ENCODE measurements around the gene ATXN7L1. TPM values are rescaled to one million over a fixed set of nuclear protein-coding genes. Genes with fewer than 3 reads are reported as not detected.

ATXN7L1 gene
- polyA plus RNA-seq, 4 donors, result 8.4 to 13.7 (median 11.8) TPM

GRCh38 chr7:105655500-105656380 is 220.7 kb downstream of the ATXN7L1 start:
- DNase-seq (ENCODE audit: low read depth in 4 of 4, low spot score in 2 of 4), result no peak

DNA sequence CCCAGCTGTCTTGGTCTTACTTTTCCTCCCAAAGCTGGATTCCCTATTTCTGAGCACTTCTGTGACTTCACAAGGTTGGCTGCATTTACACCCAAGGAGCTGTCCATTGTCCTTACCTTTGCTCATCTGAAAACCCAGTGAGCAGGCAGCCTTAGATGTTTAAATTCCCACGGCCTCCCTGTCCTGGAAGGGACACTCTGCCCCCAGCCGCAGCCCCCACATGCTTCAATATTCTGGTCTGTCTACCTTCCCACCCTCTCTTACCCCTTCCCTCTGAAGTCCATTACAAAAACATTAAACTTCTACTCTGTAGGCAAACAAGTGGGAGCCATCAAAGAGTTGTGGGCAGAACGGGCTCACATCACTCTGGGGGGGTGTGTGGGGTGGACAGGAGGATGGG is 221.3 kb downstream of the ATXN7L1 start:
- peak in 1 of 4 donors; percentile 66 for DNase-seq (ENCODE audit: low read depth in 4 of 4, low spot score in 2 of 4)

- no peak for DNase-seq (ENCODE audit: low read depth in 4 of 4, low spot score in 2 of 4)
These were observed 222.2 kb downstream of the ATXN7L1 start for GRCh38 chr7:105654095-105654686.

DNA sequence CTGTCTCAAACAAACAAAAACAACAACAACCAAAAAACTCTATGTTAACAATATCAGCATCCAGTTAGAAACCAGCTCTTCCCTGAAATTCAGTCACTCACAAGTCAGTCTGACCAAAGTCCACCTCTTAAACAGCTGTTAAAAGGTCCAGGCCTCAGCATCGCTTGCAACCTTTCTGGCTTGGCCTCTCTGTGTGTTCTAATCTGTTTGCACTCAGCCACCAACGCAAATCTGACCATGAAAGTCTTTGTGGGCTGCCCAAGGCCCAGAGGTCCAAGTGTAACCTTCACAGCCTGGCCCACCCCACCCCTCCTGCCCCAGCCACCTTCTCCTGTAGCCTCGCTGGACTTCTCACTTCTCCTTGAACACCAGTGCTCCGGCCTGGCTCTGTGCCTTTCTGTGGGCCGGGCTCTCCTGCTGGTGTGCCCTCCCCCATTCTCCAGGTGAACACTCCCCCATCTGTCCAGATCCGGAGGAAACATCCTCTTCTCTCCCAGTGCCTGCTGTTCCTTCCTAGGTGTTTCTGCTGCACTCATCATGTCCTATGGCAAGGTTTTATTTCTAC is 222.9 kb downstream of the ATXN7L1 start:
- DNase-seq (ENCODE audit: low read depth in 4 of 4, low spot score in 2 of 4), result no peak

DNA sequence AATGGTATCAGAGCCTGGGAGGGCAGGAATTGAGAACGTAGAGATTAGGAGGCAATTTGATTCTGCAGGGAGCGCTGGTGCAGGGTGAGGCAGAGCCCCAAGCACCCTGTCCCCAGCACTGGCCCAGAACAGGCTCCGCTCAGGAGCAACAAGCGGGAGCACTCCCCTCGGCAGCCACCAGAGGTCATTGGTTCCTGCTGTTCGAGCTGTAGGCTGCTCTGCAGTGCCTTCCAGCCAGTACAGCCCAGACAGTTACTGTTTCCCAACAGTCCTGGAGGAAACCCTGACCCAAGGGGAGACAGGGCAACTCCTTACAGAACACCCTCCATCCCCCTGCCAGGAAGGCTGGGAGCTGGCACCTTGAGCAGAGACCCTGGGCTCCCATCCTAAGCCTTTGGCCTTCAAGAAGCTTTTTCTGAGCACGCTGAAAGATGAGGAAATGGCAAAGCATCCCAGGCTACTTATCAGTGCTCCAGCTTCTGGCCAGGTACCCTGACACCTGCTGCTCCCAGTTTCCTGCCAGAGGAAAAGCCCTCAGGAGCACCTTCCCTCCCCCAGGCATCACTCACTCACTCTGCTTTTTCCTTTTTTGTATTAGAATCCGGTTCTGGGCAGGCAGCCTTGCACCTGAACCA is 223.9 kb downstream of the ATXN7L1 start:
- no peak for DNase-seq (ENCODE audit: low read depth in 4 of 4, low spot score in 2 of 4)

DNA sequence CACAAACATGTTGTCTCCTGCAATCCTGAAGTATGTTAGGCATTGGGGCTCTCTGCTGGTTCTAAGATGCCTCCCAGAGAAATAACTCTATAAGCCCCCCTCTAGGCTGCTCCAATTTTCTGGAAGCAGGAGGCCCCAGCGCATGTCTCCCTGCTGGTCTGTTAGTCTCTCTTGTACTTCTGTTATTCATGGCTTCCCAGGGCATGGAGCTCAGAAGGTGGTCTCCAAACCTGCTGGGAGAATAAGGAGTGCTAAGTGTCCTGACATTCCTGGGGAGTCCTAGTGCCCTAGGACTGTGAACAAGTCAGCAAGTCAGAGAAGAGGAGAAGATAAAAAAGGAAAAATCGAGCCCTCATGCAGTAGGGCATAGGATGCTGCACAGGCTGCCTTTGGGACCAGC is 224.6 kb downstream of the ATXN7L1 start:
- no peak for DNase-seq (ENCODE audit: low read depth in 4 of 4, low spot score in 2 of 4)

GRCh38 chr7:105650382-105650970 is 225.9 kb downstream of the ATXN7L1 start:
- DNase-seq (ENCODE audit: low read depth in 4 of 4, low spot score in 2 of 4), result no peak

GRCh38 chr7:105649727-105650381 is 226.5 kb downstream of the ATXN7L1 start:
- DNase-seq (ENCODE audit: low read depth in 4 of 4, low spot score in 2 of 4), result no peak

DNA sequence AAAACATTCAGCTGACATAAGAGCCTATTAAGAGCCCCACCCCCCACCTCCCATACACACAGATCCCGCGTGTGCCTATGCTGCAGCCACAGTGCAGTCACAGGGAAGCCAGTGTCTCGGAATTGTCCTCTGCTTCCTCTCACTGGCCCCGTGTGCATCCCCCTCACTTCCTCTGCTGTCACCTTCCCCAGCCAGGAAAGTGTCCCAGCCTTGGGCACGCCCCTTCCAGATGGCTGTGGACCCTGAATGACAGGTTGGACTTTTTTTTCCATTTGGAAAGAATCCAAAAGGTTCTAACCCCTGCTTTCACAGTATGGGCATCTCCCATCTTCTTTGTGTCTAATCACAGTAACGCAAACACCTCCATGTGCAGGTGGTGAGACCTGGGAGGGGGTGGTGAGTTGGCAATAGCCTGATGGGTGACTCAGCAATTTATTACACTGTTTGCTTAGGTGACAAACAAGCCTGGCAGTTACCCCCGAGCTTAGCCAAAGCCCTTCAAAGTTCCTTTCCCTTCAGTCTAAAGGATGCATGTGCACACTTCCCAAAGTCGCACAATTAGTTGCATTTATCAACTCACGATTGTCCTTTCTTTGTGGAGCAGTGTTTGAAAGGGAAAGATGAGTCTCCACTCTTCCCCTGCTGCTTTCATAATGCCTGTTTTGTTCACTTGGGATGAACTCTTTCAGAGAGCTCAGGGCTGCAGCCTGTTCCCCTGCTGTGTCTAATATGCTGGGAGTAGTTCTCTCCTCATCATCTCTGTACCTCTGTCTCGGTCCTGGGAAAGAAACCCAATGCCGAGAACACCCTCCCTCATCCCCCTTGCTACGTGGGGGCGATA is 227.6 kb downstream of the ATXN7L1 start:
- no peak for DNase-seq (ENCODE audit: low read depth in 4 of 4, low spot score in 2 of 4)

GRCh38 chr7:105647591-105647990 is 228.8 kb downstream of the ATXN7L1 start:
- no peak for DNase-seq (ENCODE audit: low read depth in 4 of 4, low spot score in 2 of 4)

DNA sequence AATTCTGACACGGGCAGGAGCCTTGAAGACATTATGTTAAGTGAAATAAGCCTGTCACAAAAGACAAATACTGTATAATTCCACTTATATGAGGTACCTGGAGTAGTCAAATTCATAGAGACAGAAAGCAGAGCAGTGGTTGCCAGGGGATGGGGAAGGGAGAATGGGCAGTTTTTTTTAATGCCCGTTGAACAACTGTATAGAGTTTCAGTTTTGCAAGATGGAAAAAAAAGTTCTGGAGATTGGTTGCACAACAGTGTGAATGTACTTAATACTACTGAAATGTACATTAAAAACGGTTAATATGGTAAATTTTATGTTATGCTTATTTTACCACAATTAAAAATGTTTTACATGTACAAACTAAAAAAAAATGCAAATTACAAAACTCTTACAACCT is 231.5 kb downstream of the ATXN7L1 start:
- DNase-seq (ENCODE audit: low read depth in 4 of 4, low spot score in 2 of 4), result no peak

- no peak for DNase-seq (ENCODE audit: low read depth in 4 of 4, low spot score in 2 of 4)
These were observed 232.5 kb downstream of the ATXN7L1 start for GRCh38 chr7:105643851-105644250.

DNA sequence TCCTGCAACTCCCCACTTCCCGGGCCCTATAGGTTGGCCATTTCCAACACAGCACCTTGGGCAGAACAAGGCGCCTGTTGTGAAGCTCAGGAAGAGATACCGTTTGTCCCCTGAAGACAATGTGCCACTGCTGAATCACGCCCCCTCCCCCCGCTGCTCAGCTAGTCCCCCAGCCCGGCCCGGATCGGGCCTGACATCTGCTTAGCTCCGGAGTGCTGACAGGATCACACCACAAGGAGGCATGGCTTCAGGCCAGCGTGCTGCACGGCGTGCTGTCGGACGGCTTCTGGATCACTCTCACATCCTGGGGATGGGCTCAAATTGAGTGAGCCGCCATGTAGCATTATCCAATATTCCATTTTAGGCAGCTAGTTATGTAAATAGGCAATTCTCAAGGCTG is 233.0 kb downstream of the ATXN7L1 start:
- no peak for DNase-seq (ENCODE audit: low read depth in 4 of 4, low spot score in 2 of 4)

DNA sequence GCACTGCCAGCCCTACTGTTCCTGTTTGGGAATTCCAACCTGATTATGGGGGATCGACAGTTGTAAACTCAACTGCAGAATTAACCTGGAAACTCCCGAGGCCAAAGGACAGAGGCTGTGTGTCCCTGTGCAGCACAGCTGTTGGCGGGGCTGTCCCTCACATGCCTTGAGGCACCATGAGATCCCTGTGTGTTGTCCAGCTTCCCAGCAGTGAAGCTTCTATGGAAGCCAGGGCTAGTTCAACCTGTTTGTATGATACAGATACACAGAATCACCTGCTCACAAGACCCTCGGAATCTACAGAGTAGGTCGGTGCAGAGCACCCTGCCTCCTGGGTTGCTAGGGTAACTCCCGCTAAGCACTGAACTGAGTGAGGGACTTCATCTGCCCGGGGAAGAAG is 234.1 kb downstream of the ATXN7L1 start:
- no peak for DNase-seq (ENCODE audit: low read depth in 4 of 4, low spot score in 2 of 4)

- no peak for DNase-seq (ENCODE audit: low read depth in 4 of 4, low spot score in 2 of 4)
These were observed 235.2 kb downstream of the ATXN7L1 start for GRCh38 chr7:105640956-105641810.

DNA sequence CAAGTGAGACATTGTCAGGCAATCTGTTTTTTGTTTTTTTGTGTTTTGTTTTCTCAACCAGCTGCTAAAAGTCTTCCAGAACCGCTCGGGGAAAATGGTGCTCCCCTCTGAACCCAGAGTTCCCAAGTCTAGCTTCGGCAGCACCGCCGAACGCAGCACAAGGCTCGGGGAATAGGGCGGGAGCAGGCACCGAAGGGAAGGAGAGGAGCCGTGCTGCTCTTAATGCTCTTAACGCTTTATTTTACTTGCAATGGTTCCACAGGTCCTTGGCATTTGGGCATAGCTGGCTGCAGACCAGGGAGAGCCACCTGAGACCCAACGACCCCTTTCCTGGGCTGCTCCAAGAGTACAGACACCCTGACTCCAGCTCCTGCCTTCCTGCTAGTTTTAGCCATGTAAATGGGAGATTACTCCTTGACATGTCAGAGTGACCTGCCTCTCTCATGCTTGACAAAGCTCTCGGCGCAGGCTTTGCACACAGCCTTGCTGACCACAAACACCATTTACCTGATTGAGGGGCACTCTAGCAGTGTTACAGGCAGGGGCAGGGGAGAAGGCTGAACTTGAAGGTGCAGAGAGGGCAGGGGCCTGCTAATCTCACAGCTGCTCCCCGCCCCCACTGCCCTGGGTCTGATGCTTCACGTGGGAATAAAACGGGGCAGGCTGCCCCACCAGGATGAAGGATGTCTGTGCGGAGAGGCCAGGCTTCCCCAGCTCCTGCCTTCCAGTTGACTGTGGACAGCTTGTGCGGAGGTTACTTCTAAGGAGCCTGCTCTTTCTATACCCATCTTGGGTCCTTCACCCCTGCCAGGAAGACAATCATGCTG is 236.5 kb downstream of the ATXN7L1 start:
- no peak for DNase-seq (ENCODE audit: low read depth in 4 of 4, low spot score in 2 of 4)

DNA sequence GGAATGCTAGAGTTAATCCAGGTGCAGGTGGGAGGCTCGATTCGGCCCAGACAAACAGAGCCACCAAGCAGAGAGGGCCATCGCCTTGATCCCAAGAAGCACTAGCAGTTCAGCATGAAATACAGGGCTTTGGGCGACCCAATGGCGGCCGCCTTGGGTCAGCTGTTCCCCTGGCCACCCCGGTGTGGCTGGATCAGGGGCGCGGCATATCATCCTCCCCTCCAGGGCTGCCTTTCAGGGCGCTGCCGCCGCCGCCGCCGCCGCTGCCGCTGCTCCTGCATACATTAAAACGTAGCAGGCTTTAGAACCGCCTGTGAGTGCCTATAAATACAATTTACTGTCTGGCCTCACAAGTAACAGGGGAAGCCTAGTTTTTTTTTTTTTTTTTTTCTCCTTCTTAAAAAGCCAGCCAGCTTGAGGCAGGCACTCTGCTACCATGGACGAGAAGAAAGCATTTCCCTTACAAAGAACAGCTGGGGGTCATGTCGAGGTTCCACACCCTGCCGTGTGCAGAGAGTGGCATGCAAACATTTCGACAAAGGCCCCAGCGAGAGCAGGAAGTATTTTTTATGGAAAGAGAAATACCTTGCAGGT is 237.4 kb downstream of the ATXN7L1 start:
- DNase-seq (ENCODE audit: low read depth in 4 of 4, low spot score in 2 of 4), result no peak

Data from left renal cortex interstitium (tissue), 4 donors.